ENCODE measurements around the gene ANO4.
A peak's percentile ranks its signal among the peaks of the same experiment; 100 is the strongest.
"Not testable (repeated sequence)": the region's sequence is repeated elsewhere in the genome, so short reads cannot be mapped to it uniquely, and the experiment has no call there.

Gene ANO4

GRCh38 chr12:101039848-101040531 lies 245.4 kb downstream of the ANO4 start:
- no peak for DNase-seq

- DNase-seq: no peak
Observed at GRCh38 chr12:101040936-101041335, 246.4 kb downstream of the ANO4 start.

GRCh38 chr12:101042211-101042610 lies 247.6 kb downstream of the ANO4 start:
- DNase-seq: no peak

GRCh38 chr12:101044512-101045059 lies 250.0 kb downstream of the ANO4 start:
- DNase-seq: peak in 1 of 51 donors; percentile 6

- no peak for DNase-seq
Observed at GRCh38 chr12:101045486-101046464, 251.2 kb downstream of the ANO4 start.

- DNase-seq: no peak
Observed at GRCh38 chr12:101047652-101048051, 253.1 kb downstream of the ANO4 start.

GRCh38 chr12:101050631-101051030 lies 256.1 kb downstream of the ANO4 start:
- no peak for DNase-seq

- DNase-seq: no peak
Observed at GRCh38 chr12:101051151-101051550, 256.6 kb downstream of the ANO4 start.

GRCh38 chr12:101051901-101052550 lies 257.4 kb downstream of the ANO4 start:
- no peak for DNase-seq

- DNase-seq: no peak
Observed at GRCh38 chr12:101053203-101053602, 258.6 kb downstream of the ANO4 start.

- DNase-seq: no peak
Observed at GRCh38 chr12:101055940-101056339, 261.4 kb downstream of the ANO4 start.

- not testable (repeated sequence) for DNase-seq
Observed at GRCh38 chr12:101062508-101062907, 267.9 kb downstream of the ANO4 start.

- no peak for DNase-seq
Observed at GRCh38 chr12:101064721-101065120, 270.1 kb downstream of the ANO4 start.

GRCh38 chr12:101066489-101066888 lies 271.9 kb downstream of the ANO4 start:
- no peak for DNase-seq

GRCh38 chr12:101068402-101068801 lies 273.8 kb downstream of the ANO4 start:
- no peak for DNase-seq

GRCh38 chr12:101068836-101069235 lies 274.3 kb downstream of the ANO4 start:
- no peak for DNase-seq

- no peak for DNase-seq
Observed at GRCh38 chr12:101074940-101075680, 280.5 kb downstream of the ANO4 start.

- DNase-seq: peak in 1 of 51 donors; percentile 20
Observed at GRCh38 chr12:101076921-101077320, 282.3 kb downstream of the ANO4 start.

GRCh38 chr12:101077791-101078528 lies 283.4 kb downstream of the ANO4 start:
- no peak for DNase-seq

Measured in hypothalamus (tissue), 51 donors.